Measurements from ENCODE around the gene SGCE.
A peak's percentile ranks its signal among the peaks of the same experiment; 100 is the strongest.
"Not testable (repeated sequence)": the region's sequence is repeated elsewhere in the genome, so short reads cannot be mapped to it uniquely, and the experiment has no call there.

Gene SGCE, protein sequence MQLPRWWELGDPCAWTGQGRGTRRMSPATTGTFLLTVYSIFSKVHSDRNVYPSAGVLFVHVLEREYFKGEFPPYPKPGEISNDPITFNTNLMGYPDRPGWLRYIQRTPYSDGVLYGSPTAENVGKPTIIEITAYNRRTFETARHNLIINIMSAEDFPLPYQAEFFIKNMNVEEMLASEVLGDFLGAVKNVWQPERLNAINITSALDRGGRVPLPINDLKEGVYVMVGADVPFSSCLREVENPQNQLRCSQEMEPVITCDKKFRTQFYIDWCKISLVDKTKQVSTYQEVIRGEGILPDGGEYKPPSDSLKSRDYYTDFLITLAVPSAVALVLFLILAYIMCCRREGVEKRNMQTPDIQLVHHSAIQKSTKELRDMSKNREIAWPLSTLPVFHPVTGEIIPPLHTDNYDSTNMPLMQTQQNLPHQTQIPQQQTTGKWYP

GRCh38 chr7:94655848-94656657, at the start of gene SGCE:
Gene SGCE, minus strand, starts transcription at chr7:94656133. Its CDS starts 35 bp downstream, at chr7:94656098.
- DNase-seq (ENCODE audit: insufficient read length, low spot score) (peak; percentile 37), FAIRE-seq (no peak)
- TF ChIP-seq POLR2A (IDR thresholded peaks at IDR 0.05; ENCODE audit: low read depth, low read length) = peak; percentile 62

DNA sequence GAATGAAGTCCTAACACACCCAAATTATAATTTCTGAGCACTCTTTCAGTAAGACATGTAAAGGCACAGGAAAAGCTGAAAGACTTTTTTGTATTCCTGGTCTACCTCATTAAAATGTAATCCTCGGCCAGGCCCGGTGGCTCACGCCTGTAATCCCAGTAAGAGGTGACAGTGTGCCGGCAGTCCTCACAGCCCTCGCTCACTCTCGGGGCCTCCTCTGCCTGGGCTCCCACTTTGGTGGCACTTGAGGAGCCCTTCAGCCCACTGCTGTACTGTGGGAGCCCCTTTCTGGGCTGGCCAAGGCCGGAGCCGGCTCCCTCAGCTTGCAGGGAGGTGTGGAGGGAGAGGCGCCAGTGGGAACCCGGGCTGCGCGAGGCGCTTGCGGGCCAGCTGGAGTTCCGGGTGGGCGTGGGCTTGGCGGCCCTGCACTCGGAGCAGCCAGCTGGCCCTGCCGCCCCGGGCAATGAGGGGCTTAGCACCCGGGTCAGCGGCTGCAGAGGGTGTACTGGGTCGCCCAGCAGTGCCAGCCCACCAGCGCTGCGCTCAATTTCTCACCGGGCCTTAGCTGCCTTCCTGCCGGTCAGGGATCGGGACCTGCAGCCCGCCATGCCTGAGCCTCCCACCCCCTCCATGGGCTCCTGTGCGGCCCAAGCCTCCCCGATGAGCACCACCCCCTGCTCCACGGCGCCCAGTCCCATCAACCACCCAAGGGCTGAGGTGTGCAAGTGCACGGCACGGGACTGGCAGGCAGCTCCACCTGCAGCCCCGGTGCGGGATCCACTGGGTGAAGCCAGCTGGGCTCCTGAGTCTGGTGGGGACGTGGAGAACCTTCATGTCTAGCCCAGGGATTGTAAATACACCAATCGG, 49.5 kb upstream of the SGCE start:
- DNase-seq (ENCODE audit: insufficient read length, low spot score); FAIRE-seq: not testable (repeated sequence)

DNA sequence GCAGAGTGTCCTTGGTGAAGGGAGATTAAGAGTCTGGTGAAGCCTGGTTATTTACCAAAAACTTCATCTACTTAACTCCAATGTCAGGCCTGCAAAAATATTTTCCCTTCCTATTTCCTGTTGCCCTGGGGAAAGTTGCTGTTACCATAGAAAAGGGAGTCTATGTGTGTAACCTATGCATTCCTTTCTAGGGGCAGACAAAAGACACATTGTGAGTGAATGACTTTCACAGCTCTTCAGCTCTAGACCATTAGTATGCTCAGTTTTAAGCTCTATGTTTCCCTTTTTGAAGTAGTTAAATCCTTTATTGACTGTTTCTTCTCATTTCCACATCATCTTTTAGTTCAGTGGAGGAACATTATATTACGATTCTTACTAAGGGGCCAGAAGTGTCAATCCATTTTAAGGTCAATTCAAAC, 45.6 kb upstream of the SGCE start:
- DNase-seq (ENCODE audit: insufficient read length, low spot score) (peak; percentile 19), FAIRE-seq (peak; percentile 82)
- TF ChIP-seq POLR2A (IDR thresholded peaks at IDR 0.05; ENCODE audit: low read depth, low read length) = no peak

DNA sequence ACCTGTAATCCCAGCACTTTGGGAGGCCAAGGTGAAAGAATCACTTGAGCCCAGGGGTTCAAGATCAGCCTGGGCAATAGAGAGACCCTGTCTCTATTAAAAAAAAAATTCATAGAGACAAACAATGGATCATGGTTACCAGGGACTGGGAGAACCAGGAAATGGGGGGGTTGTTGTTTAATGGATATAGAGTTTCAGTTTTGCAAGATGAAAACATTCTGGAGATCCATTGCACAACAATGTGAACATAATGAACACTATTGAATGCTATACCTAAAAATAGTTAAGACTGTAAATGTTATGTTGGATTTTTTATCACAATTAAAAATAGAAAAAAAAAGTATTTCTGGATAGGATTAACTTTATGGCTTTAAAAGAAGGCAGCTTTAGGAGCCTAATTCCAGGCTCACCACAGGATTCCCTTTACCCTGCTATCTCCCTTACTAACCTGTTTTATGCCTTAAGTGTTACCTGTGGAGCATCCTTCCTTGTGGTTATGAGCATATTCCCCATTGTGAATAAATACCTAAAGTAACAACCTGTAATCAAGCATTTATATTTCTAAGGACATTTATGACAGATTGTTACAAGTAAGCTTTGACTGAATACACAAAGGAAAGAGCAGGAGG, 45.1 kb upstream of the SGCE start:
- DNase-seq (ENCODE audit: insufficient read length, low spot score) (no peak), FAIRE-seq (no peak)
- TF ChIP-seq POLR2A (IDR thresholded peaks at IDR 0.05; ENCODE audit: low read depth, low read length) = no peak

GRCh38 chr7:94698275-94698674, 42.3 kb upstream of the SGCE start:
- FAIRE-seq (peak; percentile 97), DNase-seq (ENCODE audit: insufficient read length, low spot score) (peak; percentile 9)
- TF ChIP-seq POLR2A (IDR thresholded peaks at IDR 0.05; ENCODE audit: low read depth, low read length) = no peak

GRCh38 chr7:94697035-94697974, 41.4 kb upstream of the SGCE start:
- no peak for TF ChIP-seq POLR2A (IDR thresholded peaks at IDR 0.05; ENCODE audit: low read depth, low read length)
- DNase-seq (ENCODE audit: insufficient read length, low spot score) (peak; percentile 7), FAIRE-seq (peak; percentile 97)

GRCh38 chr7:94687810-94688209, 31.9 kb upstream of the SGCE start:
- no peak for TF ChIP-seq POLR2A (IDR thresholded peaks at IDR 0.05; ENCODE audit: low read depth, low read length)
- FAIRE-seq (no peak), DNase-seq (ENCODE audit: insufficient read length, low spot score) (no peak)

GRCh38 chr7:94687076-94687475, 31.1 kb upstream of the SGCE start:
- no peak for TF ChIP-seq POLR2A (IDR thresholded peaks at IDR 0.05; ENCODE audit: low read depth, low read length)
- DNase-seq (ENCODE audit: insufficient read length, low spot score) = no peak
- no peak for FAIRE-seq

DNA sequence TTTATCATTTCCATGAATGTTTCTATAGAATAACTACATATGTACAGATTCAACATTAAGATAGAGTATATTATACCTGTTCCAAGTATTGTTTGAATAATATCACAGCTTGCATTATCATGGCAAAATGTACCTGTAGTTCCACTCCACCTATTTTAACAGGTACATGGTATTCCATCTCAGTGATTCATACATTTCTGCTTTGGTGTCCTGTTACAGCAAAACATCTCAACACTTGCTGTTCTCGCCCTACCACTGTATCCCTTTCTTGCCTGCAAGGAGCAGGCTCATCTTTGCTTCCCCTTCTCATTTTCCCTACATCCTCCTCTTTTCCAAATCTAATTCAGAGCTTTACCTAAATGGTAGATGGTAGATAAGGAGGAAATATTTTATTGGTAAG, 27.1 kb upstream of the SGCE start:
- no peak for DNase-seq (ENCODE audit: insufficient read length, low spot score)
- no peak for TF ChIP-seq POLR2A (IDR thresholded peaks at IDR 0.05; ENCODE audit: low read depth, low read length)
- FAIRE-seq = no peak

DNA sequence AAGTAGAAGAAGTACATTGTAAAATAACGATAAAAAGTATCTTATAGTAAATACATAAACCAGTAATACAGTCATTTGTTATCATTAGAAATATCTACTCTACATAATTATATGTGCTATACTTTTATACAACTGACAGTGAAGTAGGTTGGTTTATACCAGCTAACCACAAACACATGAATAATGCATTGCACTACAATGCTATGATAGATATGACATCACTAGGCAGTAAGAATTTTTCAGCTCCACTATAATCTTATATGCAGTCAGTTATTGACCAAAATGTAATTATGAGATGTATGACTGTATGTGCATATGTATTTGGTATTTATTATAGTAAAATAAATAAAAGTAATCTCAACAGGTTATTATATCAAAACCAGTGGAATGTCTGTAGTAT, 23.4 kb upstream of the SGCE start:
- FAIRE-seq (no peak), DNase-seq (ENCODE audit: insufficient read length, low spot score) (no peak)
- no peak for TF ChIP-seq POLR2A (IDR thresholded peaks at IDR 0.05; ENCODE audit: low read depth, low read length)

DNA sequence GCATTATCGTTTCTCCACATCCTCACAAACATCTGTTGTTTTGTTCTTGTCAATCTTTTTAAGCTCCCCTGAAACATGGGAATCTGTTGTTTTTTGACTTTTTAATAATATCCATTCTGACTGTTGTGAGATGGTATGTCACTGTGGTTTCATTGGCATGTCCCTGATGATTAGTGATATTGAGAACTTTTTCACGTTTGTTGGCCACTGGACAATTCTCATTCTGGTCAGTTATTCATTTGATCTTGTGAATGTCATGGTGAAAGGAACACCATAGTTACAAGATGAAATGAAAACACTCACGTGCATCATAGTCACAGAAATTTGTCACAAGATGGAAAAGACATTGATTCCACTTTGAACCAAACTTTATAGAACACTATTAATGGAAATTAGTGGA, 20.5 kb upstream of the SGCE start:
- TF ChIP-seq POLR2A (IDR thresholded peaks at IDR 0.05; ENCODE audit: low read depth, low read length) = no peak
- no peak for DNase-seq (ENCODE audit: insufficient read length, low spot score)
- FAIRE-seq = no peak

DNA sequence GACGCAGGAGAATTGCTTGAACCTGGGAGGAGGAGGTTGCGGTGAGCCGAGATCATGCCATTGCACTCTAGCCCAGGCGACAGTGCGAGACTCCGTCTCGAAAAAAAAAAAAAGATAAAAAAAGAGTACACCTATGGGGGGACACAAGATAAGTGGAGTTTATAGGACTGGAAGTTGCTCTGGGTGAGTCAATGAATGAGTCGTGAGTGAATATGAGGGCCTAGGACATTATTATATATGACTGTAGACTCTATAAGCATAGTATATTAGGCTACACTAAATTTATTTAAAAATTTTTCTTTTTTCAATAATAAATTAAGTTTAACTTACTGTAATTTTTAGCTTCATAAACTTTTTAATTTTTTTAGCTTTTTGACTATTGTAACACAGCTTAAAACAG, 19.4 kb upstream of the SGCE start:
- FAIRE-seq (no peak), DNase-seq (ENCODE audit: insufficient read length, low spot score) (no peak)
- no peak for TF ChIP-seq POLR2A (IDR thresholded peaks at IDR 0.05; ENCODE audit: low read depth, low read length)
